ENCODE measurements around the gene DTNB.

DTNB gene

DNA sequence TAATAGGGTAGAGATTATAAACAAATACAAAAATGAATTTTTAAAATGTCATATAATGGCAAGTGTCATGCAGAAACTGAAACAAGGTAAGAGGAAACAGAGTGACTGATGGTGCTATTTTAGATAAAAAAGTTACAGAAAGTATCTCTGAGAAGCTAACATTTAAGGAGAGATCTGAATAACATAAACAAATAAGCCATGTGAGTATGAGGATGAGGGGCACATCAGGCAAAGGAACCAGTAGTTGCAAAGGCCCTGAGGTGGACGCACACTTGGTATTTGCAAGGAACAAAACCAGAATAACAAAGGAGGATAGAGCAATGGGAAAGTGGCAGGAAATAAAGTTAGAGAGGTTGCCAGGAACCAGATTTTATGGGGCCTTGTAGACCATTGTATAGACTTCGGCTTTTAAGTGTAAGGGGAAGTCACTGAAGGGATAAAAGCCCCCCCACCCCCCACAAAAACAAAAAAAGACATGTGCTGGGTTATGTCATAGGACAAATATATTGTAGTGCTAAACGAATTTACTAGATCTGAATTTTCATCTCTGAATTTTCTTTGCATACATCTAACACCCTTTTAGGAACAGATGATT is 159.2 kb downstream of the DTNB start:
- DNase-seq (ENCODE audit: low read depth, low spot score): no peak
- TF ChIP-seq, protein P1, sequence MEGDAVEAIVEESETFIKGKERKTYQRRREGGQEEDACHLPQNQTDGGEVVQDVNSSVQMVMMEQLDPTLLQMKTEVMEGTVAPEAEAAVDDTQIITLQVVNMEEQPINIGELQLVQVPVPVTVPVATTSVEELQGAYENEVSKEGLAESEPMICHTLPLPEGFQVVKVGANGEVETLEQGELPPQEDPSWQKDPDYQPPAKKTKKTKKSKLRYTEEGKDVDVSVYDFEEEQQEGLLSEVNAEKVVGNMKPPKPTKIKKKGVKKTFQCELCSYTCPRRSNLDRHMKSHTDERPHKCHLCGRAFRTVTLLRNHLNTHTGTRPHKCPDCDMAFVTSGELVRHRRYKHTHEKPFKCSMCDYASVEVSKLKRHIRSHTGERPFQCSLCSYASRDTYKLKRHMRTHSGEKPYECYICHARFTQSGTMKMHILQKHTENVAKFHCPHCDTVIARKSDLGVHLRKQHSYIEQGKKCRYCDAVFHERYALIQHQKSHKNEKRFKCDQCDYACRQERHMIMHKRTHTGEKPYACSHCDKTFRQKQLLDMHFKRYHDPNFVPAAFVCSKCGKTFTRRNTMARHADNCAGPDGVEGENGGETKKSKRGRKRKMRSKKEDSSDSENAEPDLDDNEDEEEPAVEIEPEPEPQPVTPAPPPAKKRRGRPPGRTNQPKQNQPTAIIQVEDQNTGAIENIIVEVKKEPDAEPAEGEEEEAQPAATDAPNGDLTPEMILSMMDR (IDR thresholded peaks at IDR 0.05; ENCODE audit: insufficient read depth, low read length, missing control alignments): no peak
- ChIA-PET POLR2A (no interaction called here), CTCF (no interaction called here)
- H3K4me3 ChIP-seq (ENCODE audit: low read depth, low read length): no peak overlapping the region

DNA sequence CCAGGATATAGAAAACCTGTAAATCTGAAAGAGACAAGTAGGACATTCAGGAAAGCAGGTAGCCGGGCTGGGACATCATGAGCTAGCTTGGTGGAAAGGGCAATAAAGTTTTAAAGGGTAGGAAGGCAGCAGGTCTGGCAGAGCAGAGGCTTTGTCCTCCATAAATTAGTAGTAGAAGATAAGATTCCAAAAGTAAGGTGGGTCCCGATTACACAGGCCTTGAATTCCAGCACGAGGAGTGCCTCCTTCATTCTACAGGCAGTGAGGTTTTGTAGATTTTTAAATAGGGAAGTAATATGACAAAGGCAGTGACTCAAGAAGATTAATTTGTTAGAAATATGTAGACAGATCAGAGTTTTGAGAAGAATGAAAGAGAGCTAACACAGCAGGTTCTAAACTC is 160.7 kb downstream of the DTNB start:
- ChIA-PET POLR2A (no interaction called here), CTCF (interaction anchor here (0.7 to 2.0 kb wide), 3 partner anchors 12 to 151 kb away, joined by 3 to 4 read pairs (median 4); no protein-coding TSS in a partner anchor)
- H3K4me3 ChIP-seq (ENCODE audit: low read depth, low read length): no peak overlapping the region
- DNase-seq (ENCODE audit: low read depth, low spot score): no peak
- TF ChIP-seq, protein P1 (IDR thresholded peaks at IDR 0.05; ENCODE audit: insufficient read depth, low read length, missing control alignments): no peak

DNA sequence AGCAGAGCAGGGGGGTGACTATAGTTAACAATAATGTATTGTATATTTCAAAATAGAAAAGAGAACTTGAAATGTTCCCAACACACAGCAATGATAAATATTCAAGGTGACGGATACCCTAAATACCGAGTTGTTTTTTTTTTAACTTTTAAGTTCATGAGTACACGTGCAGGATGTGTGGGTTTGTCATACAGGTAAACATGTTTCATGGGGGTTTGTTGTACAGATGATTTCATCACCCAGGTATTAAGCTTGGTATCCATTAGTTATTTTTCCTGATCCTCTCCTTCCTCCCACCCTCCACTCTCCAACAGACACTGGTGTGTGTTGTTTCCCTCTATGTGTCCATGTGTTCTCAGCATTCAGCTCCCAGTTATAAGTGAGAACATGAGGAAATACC is 167.2 kb downstream of the DTNB start:
- ChIA-PET CTCF (interaction anchor here (1.0 to 1.1 kb wide), 2 partner anchors 130 to 144 kb away, joined by 3 to 4 read pairs; no protein-coding TSS in a partner anchor), POLR2A (no interaction called here)
- DNase-seq (ENCODE audit: low read depth, low spot score): no peak
- H3K4me3 ChIP-seq (ENCODE audit: low read depth, low read length): no peak overlapping the region
- TF ChIP-seq, protein P1 (IDR thresholded peaks at IDR 0.05; ENCODE audit: insufficient read depth, low read length, missing control alignments): no peak

DNA sequence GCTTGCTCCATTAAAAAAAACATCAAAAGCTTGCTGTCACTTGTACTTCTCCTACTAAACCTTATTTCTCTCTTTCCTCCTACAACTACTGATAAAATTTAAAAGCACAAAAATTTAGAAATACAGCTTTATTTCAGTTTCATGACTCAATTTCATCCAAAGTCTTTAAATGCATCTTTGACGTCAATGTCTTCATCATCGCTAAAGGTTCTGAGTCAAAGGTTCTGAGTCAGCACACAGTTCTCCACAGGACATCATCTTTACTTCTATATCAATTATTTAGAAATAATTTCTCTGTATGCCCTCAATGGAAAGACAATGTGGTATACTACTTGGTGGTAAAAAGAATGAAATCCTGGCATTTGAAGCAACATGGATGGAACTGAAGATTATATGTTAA is 167.8 kb downstream of the DTNB start:
- DNase-seq (ENCODE audit: low read depth, low spot score): no peak
- no peak overlapping the region for H3K4me3 ChIP-seq (ENCODE audit: low read depth, low read length)
- TF ChIP-seq, protein P1 (IDR thresholded peaks at IDR 0.05; ENCODE audit: insufficient read depth, low read length, missing control alignments): no peak
- ChIA-PET CTCF (interaction anchor here (1.0 kb wide), 1 partner anchor 144 kb away, joined by 3 read pairs; no protein-coding TSS in a partner anchor), POLR2A (interaction anchor here (0.7 kb wide), 1 partner anchor 304 kb away, joined by 3 read pairs; no protein-coding TSS in a partner anchor)

DNA sequence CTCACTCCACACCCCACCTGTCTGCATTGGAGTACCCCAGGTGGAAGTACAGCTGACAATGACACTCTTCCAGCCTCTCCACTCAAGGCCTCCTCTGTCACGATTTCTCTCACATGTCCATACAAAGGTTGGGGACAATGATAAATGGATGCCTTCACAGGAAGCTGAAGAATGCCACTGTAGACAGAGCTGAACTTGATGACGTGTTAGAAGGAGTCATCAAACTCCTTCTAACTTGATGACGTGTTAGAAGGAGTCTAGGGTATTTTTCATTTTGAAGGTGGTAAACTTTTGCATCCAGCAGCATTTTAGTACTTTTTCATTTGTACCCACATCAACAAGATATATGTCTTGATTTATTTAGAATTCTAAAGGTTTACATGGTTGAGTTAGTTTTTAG is 168.2 kb downstream of the DTNB start:
- no peak for DNase-seq (ENCODE audit: low read depth, low spot score)
- TF ChIP-seq, protein P1 (IDR thresholded peaks at IDR 0.05; ENCODE audit: insufficient read depth, low read length, missing control alignments): no peak
- CTCF ChIA-PET: no interaction called here
- POLR2A ChIA-PET: interaction anchor here (0.7 kb wide), 1 partner anchor 305 kb away, joined by 3 read pairs; no protein-coding TSS in a partner anchor
- H3K4me3 ChIP-seq (ENCODE audit: low read depth, low read length): no peak overlapping the region

DNA sequence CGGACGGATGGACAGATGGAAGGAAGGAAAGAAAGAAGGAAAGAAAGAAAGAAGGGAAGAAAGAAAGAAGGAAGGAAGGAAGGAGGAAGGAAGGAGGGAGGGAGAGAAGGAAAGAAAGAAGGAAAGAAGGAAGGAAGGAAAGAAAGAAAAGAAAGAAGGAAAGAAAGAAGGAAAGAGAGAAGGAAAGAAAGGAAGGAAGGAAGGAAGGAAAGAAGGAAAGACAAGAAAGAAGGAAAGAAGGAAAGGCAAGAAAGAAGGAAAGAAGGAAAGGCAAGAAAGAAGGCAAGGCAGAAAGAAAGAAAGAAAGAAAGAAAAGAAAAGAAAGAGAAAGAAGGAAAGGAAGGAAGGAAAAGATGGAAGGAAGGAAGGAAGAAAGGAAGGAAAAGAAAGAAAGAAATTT is 169.1 kb downstream of the DTNB start:
- DNase-seq (ENCODE audit: low read depth, low spot score): no peak
- H3K4me3 ChIP-seq (ENCODE audit: low read depth, low read length): no peak overlapping the region
- TF ChIP-seq, protein P1 (IDR thresholded peaks at IDR 0.05; ENCODE audit: insufficient read depth, low read length, missing control alignments): no peak
- CTCF ChIA-PET: no interaction called here
- POLR2A ChIA-PET: no interaction called here

Measured in AG04449 (cell line).